NCI-H510A (cell line): ENCODE results near the gene ALG5.

Experiments
- DNase-seq: peaks from one replicate; lab custom pipeline; 2025; lab: John Stamatoyannopoulos, UW

The ALG5 gene

GRCh38 chr13:36979361-36980050 lies 19.6 kb downstream of the ALG5 start:
- DNase-seq: no peak

- DNase-seq: no peak
Observed at GRCh38 chr13:36975172-36975571, 24.0 kb downstream of the ALG5 start.

- no peak for DNase-seq
Observed at GRCh38 chr13:36973621-36974295, 25.4 kb downstream of the ALG5 start.

GRCh38 chr13:36973009-36973408 lies 26.1 kb downstream of the ALG5 start:
- DNase-seq: no peak

GRCh38 chr13:36966404-36966803 lies 32.7 kb downstream of the ALG5 start:
- DNase-seq: no peak

- no peak for DNase-seq
Observed at GRCh38 chr13:36965767-36966166, 33.4 kb downstream of the ALG5 start.

- no peak for DNase-seq
Observed at GRCh38 chr13:36959456-36960116, 39.6 kb downstream of the ALG5 start.

- no peak for DNase-seq
Observed at GRCh38 chr13:36954542-36954941, 44.6 kb downstream of the ALG5 start.

GRCh38 chr13:36950920-36951319 lies 48.2 kb downstream of the ALG5 start:
- no peak for DNase-seq

- DNase-seq: no peak
Observed at GRCh38 chr13:36950330-36950729, 48.8 kb downstream of the ALG5 start.

- no peak for DNase-seq
Observed at GRCh38 chr13:36945078-36945477, 54.1 kb downstream of the ALG5 start.

- no peak for DNase-seq
Observed at GRCh38 chr13:36925603-36926002, 73.5 kb downstream of the ALG5 start.

- DNase-seq: no peak
Observed at GRCh38 chr13:36924001-36924400, 75.1 kb downstream of the ALG5 start.

- no peak for DNase-seq
Observed at GRCh38 chr13:36921631-36922301, 77.4 kb downstream of the ALG5 start.

- no peak for DNase-seq
Observed at GRCh38 chr13:36920616-36921185, 78.4 kb downstream of the ALG5 start.

GRCh38 chr13:36919833-36920615 lies 79.1 kb downstream of the ALG5 start, which contains the start of gene SMAD9:
SMAD9 (minus strand) TSS chr13:36920238; CDS start chr13:36879689, 40,549 bp downstream.
- peak; percentile 22 for DNase-seq

- no peak for DNase-seq
Observed at GRCh38 chr13:36919171-36919832, 79.8 kb downstream of the ALG5 start.

GRCh38 chr13:36918246-36919131 lies 80.7 kb downstream of the ALG5 start:
- DNase-seq: no peak

GRCh38 chr13:36917311-36917710 lies 81.8 kb downstream of the ALG5 start:
- DNase-seq: no peak
